ENCODE results near the gene RHOB.
"Not testable (repeated sequence)": the region's sequence is repeated elsewhere in the genome, so short reads cannot be mapped to it uniquely, and the experiment has no call there.

RHOB gene

GRCh38 chr2:20446917-20447436 lies at the start of gene RHOB:
RHOB (plus strand) TSS chr2:20447074; CDS start chr2:20447466, 392 bp downstream.
- peak; percentile 99 for DNase-seq

DNA sequence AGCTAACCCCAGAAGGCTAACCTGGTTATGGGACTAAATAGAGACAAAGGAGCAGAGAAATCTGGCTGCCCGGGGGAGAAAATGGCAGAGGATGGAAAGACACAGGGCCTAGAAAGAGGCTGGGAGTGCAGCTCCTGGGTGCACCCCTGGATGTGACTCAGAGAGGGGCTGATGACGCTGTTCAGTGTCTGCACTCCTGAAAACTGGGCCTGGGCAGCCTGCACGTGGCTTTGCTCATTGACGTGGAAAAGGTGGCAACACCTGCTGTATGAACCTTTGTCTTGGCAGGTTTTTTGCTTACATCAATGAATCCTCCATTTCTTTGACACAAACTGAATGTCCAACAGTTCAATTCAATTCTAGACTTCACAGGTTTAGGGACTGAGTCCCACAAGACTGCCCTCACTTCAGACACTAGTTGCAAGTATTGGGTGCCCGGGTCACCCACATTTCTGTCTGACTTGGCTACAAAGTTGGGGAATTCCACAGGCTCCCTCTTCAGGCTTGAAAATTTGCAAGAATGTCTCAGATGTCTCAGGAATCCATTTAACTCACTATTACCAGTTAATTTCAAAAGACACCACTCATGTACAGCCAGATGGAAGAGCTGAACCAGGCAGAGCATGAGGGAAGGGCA lies 48.9 kb upstream of the RHOB start:
- DNase-seq: no peak

DNA sequence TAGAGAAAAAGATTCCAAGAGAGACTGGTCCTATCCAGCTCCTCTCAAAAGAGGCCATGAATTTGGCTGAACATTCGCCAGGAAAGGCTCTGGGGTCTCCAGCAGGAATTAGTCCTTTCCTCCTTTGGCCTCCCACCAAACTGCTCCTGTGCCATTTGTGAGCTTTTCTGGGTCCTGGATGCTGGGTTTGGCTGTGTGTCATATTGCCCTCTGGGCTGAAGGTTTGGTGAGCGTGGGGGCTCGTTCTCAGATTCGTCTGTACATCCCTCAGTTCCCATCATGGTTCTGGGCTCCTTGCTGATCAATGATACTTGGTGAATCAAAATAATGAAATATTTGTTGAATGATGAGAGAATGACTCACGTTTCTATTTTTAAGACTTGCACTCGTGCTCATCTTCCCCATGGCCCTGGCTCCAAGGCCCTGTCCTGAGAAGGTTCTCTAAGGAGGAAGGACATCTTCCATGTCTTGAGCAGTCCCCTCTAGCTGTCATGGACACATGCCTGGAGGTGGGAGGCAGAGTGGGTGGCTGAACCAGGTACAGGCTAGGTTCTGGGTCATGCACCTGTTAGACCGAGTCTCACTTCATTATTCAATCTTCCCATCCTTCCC lies 47.8 kb upstream of the RHOB start:
- no peak for DNase-seq

- DNase-seq: no peak
Measured at GRCh38 chr2:20400306-20400705, 46.6 kb upstream of the RHOB start.

GRCh38 chr2:20400787-20401488 lies 45.9 kb upstream of the RHOB start:
- no peak for DNase-seq

DNA sequence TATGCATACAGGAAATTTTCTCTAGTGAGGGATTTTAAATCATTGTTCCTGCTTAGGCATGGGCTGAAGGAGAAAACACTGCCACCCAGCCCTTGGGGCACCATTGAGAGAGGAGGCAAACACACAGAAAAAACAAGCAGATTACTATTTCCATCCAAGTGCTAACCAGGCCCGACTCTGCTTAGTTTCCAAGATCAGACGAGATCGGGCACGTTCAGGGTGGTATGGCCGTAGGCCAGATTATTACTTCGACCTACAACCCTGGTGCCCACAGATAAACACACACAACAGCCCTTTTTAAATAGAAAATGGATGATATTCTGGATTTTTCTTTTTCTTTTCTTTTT lies 45.4 kb upstream of the RHOB start:
- no peak for DNase-seq

DNA sequence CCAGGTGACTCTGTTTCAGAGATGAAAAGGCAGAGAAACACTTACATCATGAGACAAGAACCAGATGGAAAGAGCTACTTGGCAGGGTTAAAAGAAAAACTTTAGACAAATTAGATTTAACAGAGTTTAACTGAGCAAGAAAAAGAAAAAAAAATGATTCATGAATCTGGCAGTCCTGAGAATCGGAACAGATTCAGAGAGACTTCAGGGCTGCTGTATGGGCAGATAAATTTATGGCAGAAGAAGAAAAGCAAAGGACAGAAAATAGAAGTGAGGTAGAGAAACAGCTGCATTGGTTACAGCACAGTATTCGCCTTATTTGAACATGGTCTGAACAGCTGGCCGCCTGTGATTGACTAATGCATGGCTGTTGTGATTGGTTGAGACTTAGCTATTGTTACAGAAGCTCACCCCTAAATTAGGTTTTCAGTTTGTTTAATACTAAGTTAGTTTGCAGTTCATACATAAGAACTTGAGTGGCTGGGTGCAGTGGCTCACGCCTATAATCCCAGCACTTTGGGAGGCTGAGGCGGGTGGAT lies 43.0 kb upstream of the RHOB start:
- DNase-seq: no peak

- no peak for DNase-seq
Measured at GRCh38 chr2:20404950-20405349, 41.9 kb upstream of the RHOB start.

GRCh38 chr2:20409039-20409438 lies 37.8 kb upstream of the RHOB start:
- no peak for DNase-seq

- no peak for DNase-seq
Measured at GRCh38 chr2:20410556-20411277, 36.2 kb upstream of the RHOB start.

GRCh38 chr2:20411361-20411894 lies 35.4 kb upstream of the RHOB start:
- DNase-seq: no peak

DNA sequence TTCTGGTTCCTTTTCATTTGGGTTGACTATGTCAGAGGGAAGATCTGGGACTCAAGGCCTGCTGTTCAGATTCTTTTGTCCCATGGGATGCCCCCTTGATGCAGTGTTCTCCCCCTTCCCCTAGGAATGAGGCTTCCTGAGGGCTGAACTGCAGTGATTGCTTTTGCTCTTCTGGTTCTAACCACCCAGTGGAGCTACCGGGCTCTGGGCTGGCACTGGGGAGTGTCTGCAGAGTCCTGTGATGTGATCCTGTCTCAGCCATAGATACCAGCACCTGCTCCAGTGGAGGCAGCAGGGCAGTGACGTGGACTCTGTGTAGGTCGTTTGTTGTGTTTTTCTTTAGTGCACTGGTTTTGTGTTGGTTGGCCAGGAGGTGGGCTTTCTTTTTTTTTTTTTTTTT lies 32.1 kb upstream of the RHOB start:
- DNase-seq: no peak

DNA sequence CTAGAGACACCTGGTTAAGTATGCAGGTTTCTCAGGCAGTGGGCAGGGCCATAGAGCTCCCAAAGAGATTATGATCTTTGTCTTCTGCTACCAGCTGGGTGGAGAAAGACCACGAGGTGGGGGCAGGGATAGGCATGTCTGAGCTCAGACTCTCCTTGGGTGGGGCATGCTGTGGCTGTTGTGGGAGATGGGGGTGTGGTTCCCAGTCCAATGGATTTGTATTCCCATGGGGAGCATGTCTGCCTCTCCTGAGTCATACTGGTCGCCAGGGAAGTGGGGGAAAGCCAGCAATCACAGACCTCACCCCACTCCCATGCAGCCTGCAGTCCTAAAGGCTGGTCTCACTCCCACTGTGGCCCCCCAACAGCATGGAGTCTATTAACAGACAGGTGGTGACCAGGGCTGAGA lies 31.4 kb upstream of the RHOB start:
- DNase-seq: no peak

GRCh38 chr2:20416723-20417122 lies 30.2 kb upstream of the RHOB start:
- DNase-seq: no peak

DNA sequence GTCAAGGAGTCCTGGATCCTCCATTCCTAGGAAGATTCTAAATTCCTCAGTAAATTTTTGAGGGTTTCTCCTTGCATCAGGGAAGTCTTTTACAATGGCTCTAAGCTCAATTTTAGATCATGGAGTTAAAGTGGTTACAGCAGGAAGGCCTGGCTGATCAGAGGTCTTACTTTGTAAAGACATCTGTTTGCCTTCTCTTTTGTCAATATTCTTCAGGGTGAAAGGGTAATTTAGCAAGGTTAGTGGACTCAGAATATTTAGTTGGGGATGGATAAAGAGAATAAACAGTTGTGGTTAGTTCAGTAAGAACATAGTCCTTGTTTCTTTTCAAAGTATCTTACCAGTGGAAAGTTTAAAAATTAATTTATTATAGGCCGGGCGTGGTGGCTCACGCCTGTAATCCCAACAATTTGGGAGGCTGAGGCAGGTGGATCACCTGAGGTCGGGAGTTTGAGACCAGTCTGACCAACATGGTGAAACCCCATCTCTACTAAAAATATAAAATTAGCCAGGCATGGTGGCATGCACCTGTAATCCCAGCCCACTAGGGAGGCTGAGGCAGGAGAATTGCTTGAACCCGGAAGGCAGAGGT lies 29.5 kb upstream of the RHOB start:
- DNase-seq: not testable (repeated sequence)

- no peak for DNase-seq
Measured at GRCh38 chr2:20418519-20418918, 28.4 kb upstream of the RHOB start.

DNA sequence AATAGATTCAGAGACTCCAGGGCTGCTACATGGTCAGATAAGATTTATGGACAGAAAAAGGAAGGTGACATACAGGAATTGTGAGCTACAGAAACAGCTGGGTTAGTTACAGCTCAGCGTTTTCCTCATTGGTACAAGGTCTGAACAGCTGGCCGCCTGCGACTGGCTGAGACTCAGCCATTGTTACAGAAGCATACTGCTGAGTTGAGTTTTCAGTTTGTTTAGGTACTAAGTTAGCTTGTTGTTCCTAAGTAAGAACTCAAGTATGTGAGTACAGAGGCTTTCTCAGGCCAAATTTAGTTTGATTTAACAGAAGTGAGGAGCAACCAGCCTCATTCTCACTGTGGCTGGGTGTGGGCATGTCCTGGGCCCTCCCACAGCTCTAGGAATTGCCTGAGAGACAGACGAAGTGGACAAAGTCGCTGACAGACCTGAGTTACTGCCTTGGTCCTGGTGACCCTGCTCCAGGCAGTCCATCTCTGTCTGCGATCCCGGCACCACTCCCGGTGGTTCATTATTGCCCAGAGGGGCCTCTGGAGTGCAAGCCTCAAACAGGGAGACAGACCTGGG lies 27.8 kb upstream of the RHOB start:
- DNase-seq: no peak

- DNase-seq: no peak
Measured at GRCh38 chr2:20419752-20420151, 27.1 kb upstream of the RHOB start.

DNA sequence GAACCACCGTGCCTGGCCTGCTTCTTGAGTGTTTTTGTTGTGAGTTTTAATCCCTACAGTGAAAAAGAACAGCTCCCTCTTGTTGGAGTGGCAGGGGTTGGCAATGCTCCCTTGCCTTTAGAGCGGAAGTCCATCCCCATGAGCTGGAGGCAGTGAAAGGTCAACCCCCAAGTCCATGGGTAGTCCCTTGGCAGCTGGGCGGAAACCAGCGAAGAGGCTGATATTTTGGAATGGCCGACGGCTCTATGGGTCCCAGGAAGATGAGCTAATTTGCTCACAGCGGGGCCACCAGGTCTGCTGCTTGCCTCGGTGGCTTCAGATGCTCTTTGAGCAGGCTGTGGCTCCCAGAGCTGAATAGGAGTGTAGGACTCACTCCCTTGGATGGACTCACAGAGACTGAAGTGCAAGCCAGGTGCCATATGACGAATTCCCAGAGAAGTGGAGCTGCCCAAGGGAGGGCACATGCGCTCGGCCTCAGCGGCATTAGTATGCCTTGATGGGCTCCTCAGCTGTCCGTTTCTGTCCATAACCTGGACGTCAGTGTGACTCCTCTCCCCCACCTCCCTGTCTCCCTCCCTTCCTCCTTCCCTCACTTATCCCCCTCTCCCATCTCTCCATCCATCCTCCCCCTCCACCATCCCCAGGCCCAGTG lies 25.4 kb upstream of the RHOB start:
- DNase-seq: no peak

GRCh38 chr2:20421988-20422370 lies 24.9 kb upstream of the RHOB start:
- no peak for DNase-seq

DNA sequence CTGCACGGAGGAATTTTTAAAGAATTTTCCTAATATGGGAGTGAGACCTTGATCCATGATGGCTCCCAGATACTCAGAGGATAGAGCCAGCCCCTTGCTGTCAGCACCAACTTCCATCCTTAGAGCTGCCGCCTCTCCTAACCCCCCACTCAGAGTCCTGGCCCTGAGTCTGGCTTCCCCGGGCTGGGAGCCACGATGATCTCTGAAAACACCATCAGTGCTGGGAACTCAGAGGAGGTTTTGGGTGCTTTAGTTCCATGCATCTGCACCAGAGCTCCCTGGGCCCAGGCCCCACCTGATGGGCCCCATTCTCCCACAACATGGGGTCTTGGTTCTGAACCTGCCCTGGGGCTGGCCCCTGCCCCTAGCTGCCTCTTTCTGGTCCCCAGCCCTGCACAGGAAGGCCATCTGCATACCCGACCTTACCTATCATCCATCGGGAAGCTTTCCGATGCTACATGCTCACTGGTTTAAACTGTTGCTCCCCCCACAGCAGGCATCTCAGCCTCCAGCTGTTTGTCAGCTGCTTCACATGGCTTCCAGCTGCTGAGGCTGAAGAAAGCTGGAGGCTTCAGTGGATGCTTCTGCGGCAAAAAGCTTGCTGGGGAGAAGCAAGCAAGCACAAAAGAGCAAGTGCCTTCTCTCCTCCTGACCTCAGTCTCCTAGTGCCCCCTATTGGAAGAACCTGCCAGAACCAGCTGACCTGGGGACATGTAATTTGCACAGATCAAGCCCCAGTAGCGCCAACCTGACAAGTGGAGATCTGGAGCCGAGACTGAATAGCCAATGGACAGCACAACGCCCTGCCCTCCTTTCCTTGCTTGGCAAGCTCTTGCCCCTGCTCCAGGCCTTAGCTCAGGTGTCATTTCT lies 24.2 kb upstream of the RHOB start:
- no peak for DNase-seq
